HG03571 (cell line): ENCODE measurements around the gene LZIC.
"Not testable (repeated sequence)": the region's sequence is repeated elsewhere in the genome, so short reads cannot be mapped to it uniquely, and the experiment has no call there.

Source experiments
- ATAC-seq: cut with Tn5 transposase; IDR thresholded peaks from one replicate; pipeline ENCODE4 v1.9.1; 2021; ENCODE audit not compliant: unreplicated experiment

The LZIC gene

DNA sequence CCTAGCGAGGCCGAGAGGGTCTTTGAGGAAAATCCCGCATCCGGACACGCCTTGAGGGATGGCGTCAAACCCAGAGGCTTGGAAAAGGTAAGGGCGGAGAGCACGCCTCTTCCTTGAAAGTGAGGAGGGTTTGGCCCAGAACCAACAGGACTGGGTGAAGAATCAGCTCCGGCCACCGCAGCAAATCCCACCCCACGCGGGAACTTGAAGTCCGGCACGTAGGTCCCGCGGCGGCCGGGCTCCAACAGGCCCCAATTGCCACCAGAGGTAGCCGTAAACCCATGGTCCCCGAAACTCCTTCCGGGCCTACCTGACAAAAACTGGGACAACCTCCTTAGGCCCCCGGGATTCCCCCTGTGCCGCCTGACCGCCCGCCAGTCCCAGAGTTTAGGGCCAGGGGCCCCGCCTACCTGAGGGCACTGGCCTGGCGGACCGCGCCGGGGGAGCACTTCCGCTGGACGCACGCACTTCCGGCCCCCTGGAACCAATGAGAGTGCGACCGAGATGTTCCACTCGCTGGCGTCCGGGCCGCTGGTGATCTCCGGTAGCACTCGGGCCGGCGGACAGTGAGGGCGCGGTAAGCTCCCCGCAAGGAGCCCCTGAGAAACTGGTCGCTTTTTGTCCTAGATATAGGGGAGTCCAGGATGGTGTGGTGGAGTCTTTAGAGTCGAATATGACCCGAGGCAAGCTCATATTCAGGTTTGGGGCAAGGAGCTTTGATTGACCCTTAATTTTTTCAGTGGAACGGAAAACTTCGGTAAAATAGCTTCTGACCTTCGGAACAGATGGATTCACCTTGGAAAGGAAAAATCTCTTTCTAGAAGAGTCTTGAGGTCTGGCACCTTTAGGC is at the start of gene LZIC, which contains the start of gene NMNAT1:
LZIC (minus strand) TSS at position 453 of the 850 bp plus-strand sequence. CDS start 6,772 bp downstream, outside the sequence.
NMNAT1 (plus strand) TSS at position 537 of the 850 bp plus-strand sequence. CDS start 28,599 bp downstream, outside the sequence.
- ATAC-seq = peak; percentile 82

DNA sequence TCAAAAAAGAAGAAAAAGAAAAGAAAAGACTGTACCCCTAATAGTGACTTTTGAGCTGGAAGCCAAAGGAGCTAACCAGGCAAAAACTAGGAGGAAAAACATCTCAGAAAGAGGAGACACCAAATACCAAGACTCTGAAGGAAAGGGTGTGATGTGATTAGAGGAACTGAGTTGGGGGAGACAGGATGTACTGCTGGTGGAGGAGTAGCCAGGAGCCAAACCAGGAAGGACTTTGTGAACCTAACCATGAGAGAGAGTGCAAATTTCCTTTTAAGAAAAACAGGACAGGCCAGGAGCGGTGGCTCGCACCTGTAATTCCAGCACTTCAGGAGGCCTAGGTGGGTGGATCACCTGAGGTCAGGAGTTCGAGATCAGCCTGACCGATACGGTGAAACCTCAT is 49.7 kb upstream of the LZIC start:
- no peak for ATAC-seq

DNA sequence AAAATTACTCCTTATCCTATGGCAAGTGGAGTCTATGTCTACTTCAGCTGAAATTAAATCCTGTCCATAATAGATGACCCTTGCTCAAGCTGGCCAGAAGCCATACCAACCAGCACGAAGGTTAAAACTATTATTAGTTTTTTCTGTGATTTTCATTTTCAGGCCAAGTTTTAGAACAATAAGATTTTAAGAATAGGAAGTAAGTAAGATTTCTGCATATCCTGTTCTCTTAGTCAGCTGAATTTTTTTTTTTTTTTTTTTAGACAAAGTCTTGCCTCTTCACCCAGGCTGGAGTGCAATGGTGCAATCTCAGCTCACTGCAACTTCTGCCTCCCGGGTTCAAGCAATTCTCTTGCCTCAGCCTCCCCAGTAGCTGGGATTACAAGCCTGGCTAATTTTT is 47.8 kb upstream of the LZIC start:
- ATAC-seq = no peak

GRCh38 chr1:9989773-9990172 is 46.6 kb upstream of the LZIC start:
- ATAC-seq = no peak

DNA sequence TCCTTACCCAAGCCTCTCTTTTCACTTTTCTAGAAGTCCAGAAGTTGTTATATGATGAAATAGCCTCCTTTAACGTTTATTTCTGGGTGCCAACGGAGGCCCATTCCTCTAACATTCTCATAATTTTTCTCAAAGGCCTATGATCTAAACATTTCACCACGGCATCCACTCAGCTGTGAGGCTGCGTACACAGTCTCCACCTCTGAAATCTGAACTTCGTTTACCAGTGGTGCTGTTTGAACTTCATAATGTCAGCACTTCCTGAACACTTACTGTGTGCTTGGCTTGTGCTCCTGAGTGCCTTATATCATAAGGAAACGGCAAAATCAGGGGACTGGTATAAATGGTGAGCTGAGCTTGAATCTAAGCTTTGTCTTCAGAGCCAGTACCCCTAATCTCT is 41.8 kb upstream of the LZIC start:
- no peak for ATAC-seq

- no peak for ATAC-seq
Measured at GRCh38 chr1:9984253-9984652, 41.1 kb upstream of the LZIC start.

- no peak for ATAC-seq
Measured at GRCh38 chr1:9960706-9961562, 17.7 kb upstream of the LZIC start.

DNA sequence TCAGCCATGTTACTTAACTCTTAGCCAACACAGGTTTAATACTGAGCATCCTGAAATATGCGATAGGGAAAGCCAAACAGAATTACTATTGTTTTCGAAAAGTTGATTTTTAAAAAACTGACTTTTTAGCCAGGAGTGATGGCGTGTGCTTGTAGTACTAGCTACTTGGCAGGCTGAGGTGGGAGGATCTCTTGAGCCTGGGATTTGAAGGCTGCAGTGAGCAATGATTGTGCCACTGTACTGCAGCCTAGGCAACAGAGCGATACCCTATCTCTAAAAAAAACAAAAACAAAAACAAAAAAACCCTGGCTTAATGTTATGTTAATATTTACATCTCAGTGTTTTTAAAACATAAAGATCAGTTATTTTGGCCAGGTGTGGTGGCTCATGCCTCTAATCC is 16.8 kb upstream of the LZIC start:
- no peak for ATAC-seq

- no peak for ATAC-seq
Measured at GRCh38 chr1:9957726-9958125, 14.5 kb upstream of the LZIC start.

DNA sequence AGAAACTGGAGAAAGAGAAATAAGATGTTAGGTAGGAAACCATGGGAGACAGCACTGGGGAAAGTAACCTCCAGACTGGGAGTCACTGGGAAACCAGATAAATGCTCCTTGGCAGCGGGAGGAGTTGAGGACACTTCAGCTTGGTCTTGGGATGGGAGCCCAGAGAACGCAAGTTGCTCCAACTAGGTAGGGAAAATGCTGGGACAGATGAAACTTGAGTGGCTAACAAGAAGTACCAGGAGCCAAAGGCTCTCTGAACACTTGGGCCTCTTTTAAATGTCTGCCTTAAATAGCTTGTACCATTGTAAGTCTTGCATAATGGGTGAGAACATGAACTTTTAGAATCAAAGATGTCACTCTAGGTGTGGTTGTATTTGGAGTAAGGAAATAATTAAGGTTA is 3.1 kb upstream of the LZIC start:
- ATAC-seq = no peak

GRCh38 chr1:9942399-9942938 is 722 bp downstream of the LZIC start:
- peak; percentile 35 for ATAC-seq

GRCh38 chr1:9929431-9930385 is 13.5 kb downstream of the LZIC start:
- ATAC-seq = no peak

- ATAC-seq = no peak
Measured at GRCh38 chr1:9927259-9927658, 15.9 kb downstream of the LZIC start.

DNA sequence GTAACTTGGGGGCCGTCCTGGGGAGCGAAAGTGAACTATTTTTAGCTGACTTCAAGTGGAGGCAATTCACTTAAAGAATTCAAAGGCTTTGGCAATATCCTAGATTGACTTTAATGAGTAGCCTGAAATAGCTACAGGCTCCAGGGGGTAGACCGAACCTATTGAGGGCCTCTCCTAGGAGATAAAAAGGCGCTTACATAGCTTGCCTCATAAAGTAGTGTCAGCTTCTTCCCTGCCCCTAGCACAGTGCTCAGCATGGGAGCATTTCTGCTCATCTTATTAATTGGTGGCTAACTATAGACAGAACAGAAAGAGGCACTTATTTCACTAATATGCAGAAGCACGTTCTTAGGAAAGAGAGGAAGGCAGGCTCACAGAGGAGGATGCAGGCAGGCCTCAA is 20.8 kb downstream of the LZIC start:
- no peak for ATAC-seq

GRCh38 chr1:9920606-9921005 is 22.6 kb downstream of the LZIC start:
- ATAC-seq = no peak

DNA sequence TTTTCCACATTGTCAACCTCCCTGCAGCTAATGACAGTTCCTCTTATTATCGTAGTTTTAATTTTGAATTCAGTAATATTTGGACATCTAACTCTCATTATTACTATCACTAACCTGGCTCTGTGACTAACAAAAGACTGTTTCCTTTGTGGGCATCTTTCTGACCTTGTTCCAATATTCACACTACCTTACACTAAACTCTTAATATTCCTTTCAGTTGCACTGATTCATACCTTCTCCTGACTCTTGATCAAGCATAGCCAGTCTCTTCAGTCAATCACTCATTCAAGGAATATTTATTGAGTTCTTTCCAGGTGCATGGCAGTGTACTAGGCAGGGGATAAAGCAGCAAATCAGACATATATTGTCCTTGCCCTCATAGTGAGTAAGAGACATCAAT is 25.3 kb downstream of the LZIC start:
- ATAC-seq = no peak

DNA sequence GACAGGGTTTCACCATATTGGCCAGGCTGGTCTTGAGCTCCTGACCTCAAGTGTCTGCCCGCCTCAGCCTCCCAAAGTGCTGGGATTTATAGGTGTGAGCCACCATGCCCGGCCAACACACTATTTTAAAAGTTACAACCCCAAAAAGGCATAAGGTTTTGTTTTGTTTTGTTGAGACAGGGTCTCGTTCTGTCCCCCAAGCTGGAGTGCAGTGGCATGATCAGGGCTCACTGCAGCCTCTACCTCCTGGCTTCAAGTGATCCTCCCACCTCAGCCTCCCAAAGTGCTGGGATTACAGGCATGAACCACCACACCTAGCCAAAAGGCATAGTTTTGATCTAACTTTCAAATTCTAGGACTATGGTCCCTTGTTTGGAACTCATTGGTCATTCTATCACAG is 25.7 kb downstream of the LZIC start:
- ATAC-seq = not testable (repeated sequence)

GRCh38 chr1:9916452-9916851 is 26.7 kb downstream of the LZIC start:
- no peak for ATAC-seq

GRCh38 chr1:9914610-9914937 is 28.6 kb downstream of the LZIC start:
- ATAC-seq = no peak

DNA sequence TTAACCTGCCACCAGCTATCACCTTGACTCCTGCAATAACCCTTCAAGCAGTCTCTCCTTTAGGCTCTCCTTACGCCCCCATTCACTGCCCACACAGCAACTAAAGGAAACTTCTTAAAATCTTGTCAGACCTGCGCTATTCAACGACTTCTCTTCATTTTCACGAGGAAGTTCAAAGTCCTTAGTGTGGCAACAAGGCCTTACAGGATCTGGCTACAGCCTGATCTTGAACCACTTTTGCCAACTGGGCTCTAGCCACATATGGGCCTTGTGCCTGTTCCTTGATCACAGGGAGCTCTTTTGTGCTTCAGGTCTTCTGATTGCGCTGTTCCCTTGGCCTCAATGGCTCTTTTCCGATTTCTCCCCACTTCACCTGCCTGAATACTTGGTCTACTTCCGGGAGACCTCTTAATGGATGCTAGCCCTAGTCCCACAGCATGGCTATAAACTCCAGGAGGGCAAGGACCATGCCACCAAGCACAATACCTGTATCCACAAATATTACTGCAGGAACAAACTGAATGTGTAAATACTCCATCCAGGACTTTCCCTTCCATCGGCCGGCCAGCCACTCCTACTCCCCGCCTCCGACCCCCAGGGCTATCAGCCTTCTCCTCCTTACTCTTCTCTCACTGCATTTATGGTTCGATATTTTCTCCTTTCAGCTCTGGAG is 30.8 kb downstream of the LZIC start:
- no peak for ATAC-seq
